OCI-LY3 (cell line): Measurements from ENCODE around the gene DDX43.

Source experiments
- H2AFZ ChIP-seq: fragments of 200-600, 300-600 bp; shearing (Covaris generic); 2 replicates; pipeline ENCODE4 v1.6.0; 2014; ENCODE audit warnings: antibody characterized with exemption, low read depth, low read length
- H3K27ac ChIP-seq: fragments of 200-600, 300-600 bp; sonication (generic); 2 replicates; pipeline ENCODE4 v1.5.1; 2014; ENCODE audit warnings: mild to moderate bottlenecking, low read length, moderate library complexity, mixed read lengths
- H3K27me3 ChIP-seq: fragments of 200-600, 300-600 bp; sonication (generic); 2 replicates; pipeline ENCODE4 v1.6.1; 2014; ENCODE audit warnings: low read depth, low read length, mixed read lengths
- H3K36me3 ChIP-seq: fragments of 200-600, 300-600 bp; sonication (generic); replicated peaks from 2 replicates; pipeline ENCODE3; 2014; ENCODE audit warnings: low read depth, low read length, mixed read lengths
- H3K4me1 ChIP-seq: fragments of 300-600, 200-600 bp; sonication (generic); 2 replicates; pipeline ENCODE4 v1.6.1; 2014; ENCODE audit warnings: low read length, mixed read lengths
- H3K4me2 ChIP-seq: fragments of 200-600, 300-600 bp; sonication (generic); 2 replicates; pipeline ENCODE4 v1.6.1; 2014; ENCODE audit warnings: low read length, mixed read lengths
- H3K4me3 ChIP-seq: fragments of 300-600, 200-600 bp; sonication (generic); 2 replicates; pipeline ENCODE4 v1.5.1; 2014; ENCODE audit warnings: antibody characterized with exemption, mild to moderate bottlenecking, low read length, moderate library complexity
- H3K79me2 ChIP-seq: fragments of 300-600, 200-600 bp; shearing (Covaris generic); 2 replicates; pipeline ENCODE4 v1.6.1; 2014; ENCODE audit warnings: mild to moderate bottlenecking, low read length, mixed read lengths
- H3K9ac ChIP-seq: fragments of 300-600, 200-600 bp; shearing (Covaris generic); 2 replicates; pipeline ENCODE4 v1.6.0; 2014; ENCODE audit warnings: mild to moderate bottlenecking, low read length, moderate library complexity
- H3K9me3 ChIP-seq: fragments of 200-600, 300-600 bp; shearing (Covaris generic); 2 replicates; pipeline ENCODE4 v1.6.1; 2014; ENCODE audit warnings: low read length, mixed read lengths; ENCODE audit not compliant: insufficient read depth
- H4K20me1 ChIP-seq: fragments of 200-600, 300-600 bp; sonication (generic); 2 replicates; pipeline ENCODE4 v1.6.1; 2016; ENCODE audit warnings: low read length, mixed read lengths; ENCODE audit not compliant: insufficient read depth
- CTCF ChIP-seq: fragments of 200-600, 300-600 bp; sonication (generic); IDR thresholded peaks from 2 replicates; pipeline ENCODE4 v1.5.1; 2014; ENCODE audit warnings: antibody characterized with exemption, low read length, low read depth
- EZH2phosphoT487 ChIP-seq: fragments of 200-600 bp; shearing (Covaris generic); IDR thresholded peaks from 2 replicates; pipeline ENCODE4 v1.6.1; 2018; ENCODE audit warnings: antibody characterized with exemption, mixed run types, low read depth

Gene DDX43

GRCh38 chr6:73369157-73369556 is 25.5 kb upstream of the DDX43 start:
- H3K9ac ChIP-seq = no peak overlapping the region
- H3K27me3 ChIP-seq = no peaks in the 10 kb centered on the region
- H3K27ac ChIP-seq = no peak overlapping the region
- no peak overlapping the region for H3K4me3 ChIP-seq
- no peaks in the 10 kb centered on the region for H3K79me2 ChIP-seq
- TF ChIP-seq CTCF (no peak), EZH2phosphoT487 (no peak)
- H3K4me1 ChIP-seq = no peaks in the 10 kb centered on the region
- no peaks in the 10 kb centered on the region for H3K36me3 ChIP-seq
- H4K20me1 ChIP-seq = no peaks in the 10 kb centered on the region
- H2AFZ ChIP-seq = no peak overlapping the region
- H3K4me2 ChIP-seq = no peak overlapping the region
- H3K9me3 ChIP-seq = peaks cover 9% of the 10 kb centered on the region; the same call in 1 of the 2 replicates

DNA sequence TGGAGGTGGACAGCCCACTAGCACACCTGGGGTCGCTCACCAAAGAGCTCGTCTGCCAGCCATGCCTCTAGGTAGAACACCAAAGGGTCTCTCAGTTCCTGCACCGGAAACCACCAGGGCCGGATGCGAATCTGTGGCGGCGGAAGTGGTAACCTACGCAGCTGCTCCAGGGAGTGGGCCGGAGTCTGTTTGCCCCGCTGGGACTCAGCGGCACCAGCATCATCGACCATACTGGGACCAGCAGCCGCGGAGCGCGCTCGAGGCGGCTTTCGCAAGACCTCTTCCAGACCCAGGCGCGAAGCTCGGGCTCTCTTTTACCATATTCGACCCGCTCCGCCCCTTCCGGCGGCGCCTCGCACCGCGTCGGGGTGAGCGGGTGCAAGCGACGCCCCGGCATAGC is 25.1 kb upstream of the DDX43 start, which contains the start of gene OOEP:
Gene OOEP, minus strand, starts transcription at position 335 of the 400 bp plus-strand sequence. Its CDS starts 105 bp downstream, at position 230.
- H4K20me1 ChIP-seq = no peaks in the 10 kb centered on the region
- no peaks in the 10 kb centered on the region for H3K4me1 ChIP-seq
- no peak for TF ChIP-seq CTCF
- no peaks in the 10 kb centered on the region for H3K27me3 ChIP-seq
- H3K9me3 ChIP-seq = peaks cover 9% of the 10 kb centered on the region; the same call in 1 of the 2 replicates
- H3K79me2 ChIP-seq = no peaks in the 10 kb centered on the region
- no peak within 1 kb of the TSS for H3K4me3 ChIP-seq
- H3K4me2 ChIP-seq = no peak within 1 kb of the TSS
- H3K9ac ChIP-seq = no peak within 1 kb of the TSS
- H2AFZ ChIP-seq = no peak within 1 kb of the TSS
- no peaks in the 10 kb centered on the region for H3K36me3 ChIP-seq
- no peak within 1 kb of the TSS for H3K27ac ChIP-seq

GRCh38 chr6:73371984-73372383 is 22.6 kb upstream of the DDX43 start:
- Histone ChIP-seq H3K27ac (no peak overlapping the region), H3K79me2 (no peaks in the 10 kb centered on the region), H3K4me1 (no peaks in the 10 kb centered on the region), H2AFZ (no peak overlapping the region), H3K4me3 (no peak overlapping the region), H4K20me1 (no peaks in the 10 kb centered on the region), H3K4me2 (no peak overlapping the region), H3K9ac (no peak overlapping the region), H3K36me3 (no peaks in the 10 kb centered on the region), H3K9me3 (peaks cover 9% of the 10 kb centered on the region; the same call in 1 of the 2 replicates), H3K27me3 (no peaks in the 10 kb centered on the region)
- TF ChIP-seq CTCF (no peak), EZH2phosphoT487 (no peak)

GRCh38 chr6:73372516-73372915 is 22.1 kb upstream of the DDX43 start:
- Histone ChIP-seq H2AFZ (no peak overlapping the region), H3K79me2 (no peaks in the 10 kb centered on the region), H3K4me1 (no peaks in the 10 kb centered on the region), H3K36me3 (no peaks in the 10 kb centered on the region), H3K9ac (no peak overlapping the region), H3K27me3 (no peaks in the 10 kb centered on the region), H3K4me3 (no peak overlapping the region), H3K27ac (no peak overlapping the region), H4K20me1 (no peaks in the 10 kb centered on the region), H3K9me3 (peaks cover 9% of the 10 kb centered on the region; the same call in 1 of the 2 replicates), H3K4me2 (no peak overlapping the region)
- TF ChIP-seq CTCF (no peak), EZH2phosphoT487 (no peak)
